Hematopoietic multipotent progenitor cell (in vitro differentiated cells): ENCODE measurements around the gene COL21A1. TPM values are rescaled to one million over a fixed set of nuclear protein-coding genes. Genes with fewer than 3 reads are reported as not detected.

Experiments used
- DNase-seq, 3 donors: peaks; one replicate each; pipeline ENCODE4 v3.0.0-alpha.2; 2011 to 2015; ENCODE audit warnings: low read depth in 2 of 3, low spot score in 2 of 3
- total RNA-seq: library from RNA; depleted of rRNA; stranded (reverse); fragments of >200 nt; gene quantifications from one replicate; pipeline ENCODE4 v1.2.3, GENCODE V29; 2012

COL21A1 gene
- total RNA-seq, 1 donor = not detected

GRCh38 chr6:56193846-56194245 lies 53.5 kb downstream of the COL21A1 start:
- DNase-seq = no peak

DNA sequence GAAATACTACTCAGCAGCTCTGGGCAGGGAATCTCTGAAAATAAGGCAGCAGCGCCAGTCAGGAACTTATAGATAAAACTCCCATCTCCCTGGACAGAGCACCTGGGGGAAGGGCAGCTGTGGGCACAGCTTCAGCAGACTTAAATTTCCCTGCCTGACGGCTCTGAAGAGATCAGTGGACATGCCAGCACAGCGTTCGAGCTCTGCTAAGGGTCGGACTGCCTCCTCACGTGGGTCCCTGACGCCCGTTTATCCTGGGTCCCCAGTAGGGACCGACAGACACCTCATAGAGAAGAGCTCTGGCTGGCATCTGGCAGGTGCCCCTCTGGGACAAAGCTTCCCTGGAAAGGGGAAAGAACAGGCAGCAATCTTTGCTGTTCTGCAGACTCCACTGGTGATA lies 59.0 kb downstream of the COL21A1 start:
- no peak for DNase-seq

DNA sequence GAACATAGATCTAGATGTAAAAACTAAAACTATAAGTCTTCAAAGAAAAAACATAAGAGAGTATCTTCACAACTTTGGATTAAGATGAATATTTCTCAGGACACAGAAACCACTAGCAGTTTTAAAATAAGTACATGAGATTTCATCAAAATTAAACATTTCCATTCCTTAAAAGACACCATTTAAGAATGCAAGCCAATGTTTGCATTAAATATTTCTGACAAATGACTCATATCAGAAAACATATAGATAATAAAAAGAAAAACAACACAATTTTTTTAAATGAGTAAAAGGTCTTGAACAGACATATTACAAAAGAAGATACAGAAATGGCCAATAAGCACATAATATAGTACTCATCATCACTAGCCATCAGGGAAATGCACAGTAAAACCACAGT lies 59.7 kb downstream of the COL21A1 start:
- DNase-seq = no peak

DNA sequence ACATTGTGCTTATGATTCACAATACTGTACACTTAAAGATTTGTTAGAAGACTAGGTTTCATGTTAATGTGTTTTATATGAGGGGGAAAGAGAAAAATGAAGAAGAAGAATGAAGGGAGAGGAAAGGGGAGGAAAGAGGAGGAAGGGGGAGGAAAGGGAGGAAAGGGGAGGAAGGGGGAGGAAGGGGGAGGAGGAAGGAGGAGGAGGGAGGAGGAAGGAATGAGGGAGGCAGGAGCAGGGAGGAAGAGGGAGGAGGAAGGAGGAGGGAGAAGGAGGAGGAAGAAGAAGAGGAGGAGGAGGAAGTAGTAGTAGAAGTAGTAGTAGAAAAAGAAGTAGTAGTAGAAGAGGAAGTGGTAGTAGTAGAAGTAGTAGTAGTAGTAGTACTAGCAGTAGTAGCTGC lies 70.6 kb downstream of the COL21A1 start:
- DNase-seq = no peak

DNA sequence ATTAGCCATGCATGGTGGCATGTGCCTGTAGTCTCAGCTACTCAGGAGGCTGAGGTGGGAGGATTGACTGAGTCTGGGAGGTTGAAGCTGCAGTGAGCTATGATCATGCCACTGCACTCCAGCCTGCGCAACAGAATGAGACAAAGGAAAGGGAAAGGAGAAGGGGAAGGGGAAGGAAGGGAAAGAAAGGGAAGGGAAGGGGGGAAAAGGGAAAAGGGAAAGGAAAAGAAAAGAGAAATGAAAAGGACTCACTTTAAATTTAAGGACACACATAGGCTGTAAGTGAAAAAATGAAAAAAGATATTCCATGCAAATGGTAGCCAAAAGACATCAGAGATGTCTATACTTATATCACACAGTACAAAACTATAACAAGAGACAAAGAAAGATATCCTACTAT lies 74.2 kb downstream of the COL21A1 start:
- DNase-seq = no peak

GRCh38 chr6:56172144-56172543 lies 75.2 kb downstream of the COL21A1 start:
- no peak for DNase-seq

DNA sequence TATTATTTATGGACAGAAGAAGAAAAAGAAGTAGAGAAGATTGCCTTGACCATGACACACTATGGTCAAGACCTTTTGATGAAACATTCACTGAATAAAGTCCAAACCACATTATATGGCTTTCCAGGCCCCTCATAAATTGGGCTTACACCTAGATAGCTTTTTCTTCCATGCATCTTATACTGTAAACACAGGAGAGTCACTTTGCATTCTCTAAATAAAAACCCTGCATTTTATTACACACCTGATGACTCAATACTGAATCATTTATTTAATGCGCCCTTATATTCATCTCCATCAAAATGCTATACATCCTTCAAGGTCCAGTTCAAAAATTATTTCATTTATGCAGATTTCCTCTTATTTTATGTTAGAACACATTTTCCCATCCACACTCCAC lies 78.0 kb downstream of the COL21A1 start:
- DNase-seq = no peak

DNA sequence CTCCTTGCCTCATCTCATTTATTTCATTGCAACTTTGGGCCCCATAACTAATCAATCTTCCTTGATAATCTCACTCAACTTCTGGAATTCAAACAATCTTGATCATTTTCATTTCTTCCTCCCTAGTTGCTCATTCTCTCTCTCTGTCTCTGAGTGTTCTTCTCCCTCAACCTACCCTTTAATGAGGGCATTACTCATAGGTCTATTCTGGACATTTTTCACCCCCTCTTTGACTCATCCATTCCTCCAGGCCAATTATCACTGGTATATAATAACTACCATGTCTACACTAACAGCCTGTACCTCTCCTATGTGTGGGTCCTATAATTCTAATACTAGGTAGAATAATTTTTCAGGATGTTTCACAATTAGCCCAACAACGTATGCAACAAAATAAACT lies 78.8 kb downstream of the COL21A1 start:
- DNase-seq = no peak

DNA sequence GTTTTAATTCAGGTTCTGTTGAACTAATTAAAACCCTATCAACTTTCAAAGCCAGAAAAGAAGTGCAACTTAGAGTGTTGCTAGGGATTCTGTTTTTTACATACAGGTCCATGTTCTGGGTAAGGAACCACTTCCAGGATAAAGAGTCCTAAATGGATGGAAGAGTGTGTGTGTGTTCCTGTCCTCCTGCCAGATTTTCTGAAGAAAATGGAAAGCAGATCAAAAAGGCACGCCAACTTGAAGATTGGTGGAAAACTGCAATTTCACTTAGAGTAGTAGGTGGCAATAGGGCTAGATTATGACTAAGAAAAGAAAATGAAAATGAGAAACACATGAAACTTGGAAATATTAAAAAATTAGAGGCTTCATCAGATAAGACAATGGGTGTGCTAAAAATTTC lies 85.3 kb downstream of the COL21A1 start:
- DNase-seq = no peak

DNA sequence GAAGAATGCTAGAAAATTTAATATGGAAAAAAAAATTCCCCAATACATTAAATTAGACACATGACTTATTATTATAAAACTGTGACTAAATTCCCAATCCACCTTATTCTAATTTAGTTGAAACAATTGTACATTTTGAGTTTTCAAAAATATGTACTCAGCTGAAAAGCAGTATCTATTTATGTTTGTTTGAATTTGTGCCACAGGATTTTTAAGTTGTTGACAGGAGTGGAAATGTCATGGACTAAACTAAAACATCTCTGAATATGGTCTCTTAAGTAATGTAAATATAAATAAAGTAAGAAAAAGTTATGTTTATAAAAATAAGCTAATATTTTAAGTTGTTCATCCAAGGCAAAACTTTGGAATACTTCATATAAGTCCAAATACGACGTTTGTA lies 86.9 kb downstream of the COL21A1 start:
- DNase-seq = no peak

GRCh38 chr6:56158571-56158970 lies 88.8 kb downstream of the COL21A1 start:
- no peak for DNase-seq

- no peak for DNase-seq
These were observed 90.7 kb downstream of the COL21A1 start for GRCh38 chr6:56156643-56157042.

DNA sequence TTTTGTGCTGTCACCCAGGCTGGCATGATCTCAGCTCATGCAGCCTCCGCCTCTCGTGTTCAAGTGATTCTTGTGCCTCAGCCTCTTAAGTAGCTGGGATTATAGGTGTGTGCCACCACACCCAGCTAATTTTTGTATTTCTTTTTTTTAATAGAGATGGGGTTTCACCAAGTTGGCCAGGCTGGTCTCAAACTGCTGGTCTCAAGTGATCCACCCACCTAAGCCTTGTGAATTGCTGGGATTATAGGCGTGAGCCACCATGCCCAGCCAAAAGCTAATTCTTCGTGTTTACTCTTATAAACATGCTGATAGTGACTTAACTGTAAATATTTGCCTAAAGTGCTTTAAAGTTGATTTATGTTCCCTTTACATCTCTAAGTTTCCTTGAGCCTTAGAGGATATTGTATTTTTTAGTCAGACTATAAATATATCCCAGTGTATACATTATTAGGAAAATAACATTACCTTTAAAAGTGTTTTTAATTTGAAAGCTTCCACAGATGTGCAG lies 91.7 kb downstream of the COL21A1 start:
- DNase-seq = no peak

DNA sequence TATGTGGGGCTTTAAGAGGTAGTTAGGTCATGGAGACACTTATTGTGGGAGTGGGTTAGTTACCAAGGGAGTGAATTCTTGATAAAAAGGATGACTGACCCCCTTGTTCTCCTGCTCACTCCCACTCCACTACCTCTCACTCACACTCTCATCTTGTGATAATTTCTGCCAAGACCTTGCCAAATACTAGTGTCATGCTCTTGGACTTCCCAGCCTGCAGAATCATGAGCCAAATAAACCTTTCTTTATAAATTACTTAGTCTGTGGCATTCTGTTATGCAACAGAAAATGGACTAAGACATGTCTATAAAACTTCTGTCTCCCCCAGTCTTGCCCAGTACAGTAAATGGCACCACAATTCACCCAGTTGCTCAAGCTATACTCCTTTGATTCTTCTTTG lies 93.3 kb downstream of the COL21A1 start:
- no peak for DNase-seq

- no peak for DNase-seq
These were observed 94.8 kb downstream of the COL21A1 start for GRCh38 chr6:56152611-56153010.

DNA sequence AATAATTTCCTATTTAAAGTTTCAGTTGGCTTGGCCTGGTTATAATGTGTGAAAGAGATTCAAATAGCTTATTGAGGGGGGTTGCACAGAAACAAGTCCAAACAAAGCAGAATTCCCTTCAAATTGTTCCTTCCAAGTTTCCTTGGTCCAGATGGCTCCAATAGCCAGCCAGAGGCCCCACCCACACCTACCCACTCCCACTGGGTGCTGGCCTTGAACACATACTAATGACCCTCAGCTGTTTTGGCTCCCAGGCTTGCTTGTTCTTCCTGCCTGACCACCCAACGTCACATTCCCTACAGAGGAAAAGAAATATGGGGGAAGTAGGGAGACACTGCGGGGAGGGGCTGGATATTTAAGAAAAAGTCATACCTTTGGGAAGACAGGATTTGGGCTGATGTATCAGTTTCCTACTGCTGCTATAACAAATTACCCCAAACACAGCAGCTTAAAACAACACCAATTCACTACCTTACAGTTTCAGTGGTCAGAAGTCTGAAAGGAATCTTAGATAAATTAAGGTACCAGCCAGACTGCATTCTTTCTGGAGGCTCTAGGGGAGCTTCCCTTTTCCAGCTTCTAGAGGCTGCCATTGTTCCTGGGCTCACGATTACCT lies 95.7 kb downstream of the COL21A1 start:
- no peak for DNase-seq

GRCh38 chr6:56148488-56149186 lies 98.7 kb downstream of the COL21A1 start:
- DNase-seq = no peak

- DNase-seq = no peak
These were observed 99.6 kb downstream of the COL21A1 start for GRCh38 chr6:56147766-56148165.

DNA sequence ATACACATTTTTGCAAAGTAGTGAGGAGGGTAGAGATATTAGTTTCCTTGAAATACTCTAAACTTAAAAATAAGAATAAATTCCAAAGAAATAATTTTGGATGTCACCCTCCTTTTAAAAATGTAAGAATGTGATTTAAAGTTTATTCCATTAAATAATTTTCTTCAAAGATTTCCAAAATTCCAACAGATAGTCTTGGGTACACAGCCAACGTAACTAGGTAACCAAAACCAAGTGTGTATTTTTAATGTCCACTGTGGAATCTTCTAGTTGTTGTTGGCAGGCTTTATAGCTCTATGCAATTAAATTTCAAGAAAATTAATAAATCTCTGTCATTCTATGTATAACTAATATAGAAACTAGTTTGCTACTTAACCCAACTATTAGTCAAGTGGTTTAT lies 101.3 kb downstream of the COL21A1 start:
- no peak for DNase-seq

DNA sequence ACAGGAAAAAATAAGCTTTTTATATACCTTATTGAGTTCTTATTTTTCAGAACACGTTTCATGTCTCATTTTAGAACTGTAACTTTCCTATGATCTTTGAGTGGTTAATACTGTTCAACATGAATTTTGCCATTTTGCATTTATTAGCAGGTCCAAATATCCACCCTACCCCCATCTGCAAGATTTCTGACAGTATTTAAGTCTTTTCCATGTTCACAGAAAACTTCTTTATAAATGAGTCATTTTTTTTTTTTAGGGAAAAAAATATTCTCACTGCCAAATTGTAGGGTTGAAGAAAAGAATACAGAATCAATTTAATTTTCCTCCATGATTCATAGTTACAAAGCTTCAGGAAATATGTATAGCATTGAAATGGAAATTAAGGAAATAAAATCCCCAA lies 101.8 kb downstream of the COL21A1 start:
- DNase-seq = no peak

DNA sequence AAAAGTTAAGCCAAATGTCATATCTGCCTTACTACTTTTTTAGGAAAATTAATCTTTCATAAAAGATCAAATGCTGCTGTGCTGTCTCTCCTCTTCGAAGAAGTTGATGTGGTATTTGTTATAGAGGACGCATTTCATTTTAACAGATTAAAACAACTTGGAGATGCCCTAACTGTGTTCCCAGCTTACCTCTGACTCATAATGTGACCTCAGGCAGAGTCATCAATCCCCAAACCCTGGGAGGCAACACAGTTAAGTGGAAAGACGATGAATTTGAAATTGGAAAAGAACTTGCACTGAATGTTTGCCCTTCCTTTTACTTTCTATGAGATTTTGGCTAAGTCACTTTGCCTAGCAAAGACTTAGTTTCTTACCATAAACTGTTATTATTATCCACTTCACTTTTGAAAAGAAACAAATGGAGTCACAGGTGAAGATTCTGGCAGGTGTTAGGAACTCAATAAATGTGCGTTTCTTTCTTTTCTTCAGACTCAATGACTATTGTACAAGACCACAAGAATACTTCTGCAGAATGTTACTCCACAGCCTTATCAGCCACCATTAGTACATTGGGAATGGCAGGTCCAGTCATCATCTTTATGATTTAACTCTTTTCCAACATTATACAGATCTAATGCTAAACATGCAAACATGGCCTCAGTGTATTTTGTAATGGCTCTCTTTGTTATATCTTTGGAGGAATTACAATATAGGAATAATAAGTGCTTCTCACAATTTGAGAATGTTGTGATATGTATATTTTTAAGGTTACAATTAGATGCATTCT lies 102.6 kb downstream of the COL21A1 start:
- DNase-seq = no peak

- DNase-seq = no peak
These were observed 103.6 kb downstream of the COL21A1 start for GRCh38 chr6:56143796-56144195.
